ENCODE data around the gene SCO1. TPM values are rescaled to one million over a fixed set of nuclear protein-coding genes. Genes with fewer than 3 reads are reported as not detected.

The SCO1 gene
- total RNA-seq, 2 experiments from 2014 or later: 15.3 to 18.2 TPM

GRCh38 chr17:10633738-10634379, 63.5 kb downstream of the SCO1 start:
- Mint-ChIP-seq H3K4me3 (no peak overlapping the region), H3K4me1 (ENCODE audit: low read depth) (no peaks in the 10 kb centered on the region), H3K27me3 (no peaks in the 10 kb centered on the region), H3K27ac (no peak overlapping the region), H3K36me3 (ENCODE audit: low read depth) (peaks cover 53% of the 10 kb centered on the region), H3K9me3 (no peaks in the 10 kb centered on the region)
- DNase-seq (no peak), ATAC-seq (ENCODE audit: poor library complexity) (no peak)
- no peaks in the 10 kb centered on the region for H3K36me3 ChIP-seq (ENCODE audit: insufficient read depth, low read length)
- no peaks in the 10 kb centered on the region for H3K4me1 ChIP-seq (ENCODE audit: insufficient read depth, low read length)
- H3K4me3 ChIP-seq (ENCODE audit: low read length): no peak overlapping the region
- no peaks in the 10 kb centered on the region for H3K27me3 ChIP-seq (ENCODE audit: control insufficient read depth in 1 of 2, insufficient read depth in 2 of 2, low read length in 2 of 2)
- TF ChIP-seq, protein P1, sequence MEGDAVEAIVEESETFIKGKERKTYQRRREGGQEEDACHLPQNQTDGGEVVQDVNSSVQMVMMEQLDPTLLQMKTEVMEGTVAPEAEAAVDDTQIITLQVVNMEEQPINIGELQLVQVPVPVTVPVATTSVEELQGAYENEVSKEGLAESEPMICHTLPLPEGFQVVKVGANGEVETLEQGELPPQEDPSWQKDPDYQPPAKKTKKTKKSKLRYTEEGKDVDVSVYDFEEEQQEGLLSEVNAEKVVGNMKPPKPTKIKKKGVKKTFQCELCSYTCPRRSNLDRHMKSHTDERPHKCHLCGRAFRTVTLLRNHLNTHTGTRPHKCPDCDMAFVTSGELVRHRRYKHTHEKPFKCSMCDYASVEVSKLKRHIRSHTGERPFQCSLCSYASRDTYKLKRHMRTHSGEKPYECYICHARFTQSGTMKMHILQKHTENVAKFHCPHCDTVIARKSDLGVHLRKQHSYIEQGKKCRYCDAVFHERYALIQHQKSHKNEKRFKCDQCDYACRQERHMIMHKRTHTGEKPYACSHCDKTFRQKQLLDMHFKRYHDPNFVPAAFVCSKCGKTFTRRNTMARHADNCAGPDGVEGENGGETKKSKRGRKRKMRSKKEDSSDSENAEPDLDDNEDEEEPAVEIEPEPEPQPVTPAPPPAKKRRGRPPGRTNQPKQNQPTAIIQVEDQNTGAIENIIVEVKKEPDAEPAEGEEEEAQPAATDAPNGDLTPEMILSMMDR (IDR thresholded peaks at IDR 0.05): no peak
- ChIA-PET CTCF (interaction anchor here (2.4 kb wide), 1 partner anchor 13 kb away, joined by 9 read pairs; no protein-coding TSS in a partner anchor), POLR2A (no interaction called here)
- intact Hi-C loops (cut with DNase I, micrococcal nuclease): no loop called here
- H3K9me3 ChIP-seq (ENCODE audit: control insufficient read depth in 1 of 2, insufficient read depth in 1 of 2, low read length in 2 of 2): peaks cover 0 to 3% of the 10 kb centered on the region in 2 experiments
- no peak overlapping the region for H3K27ac ChIP-seq (ENCODE audit: low read depth in 1 of 2, low read length in 2 of 2)

DNA sequence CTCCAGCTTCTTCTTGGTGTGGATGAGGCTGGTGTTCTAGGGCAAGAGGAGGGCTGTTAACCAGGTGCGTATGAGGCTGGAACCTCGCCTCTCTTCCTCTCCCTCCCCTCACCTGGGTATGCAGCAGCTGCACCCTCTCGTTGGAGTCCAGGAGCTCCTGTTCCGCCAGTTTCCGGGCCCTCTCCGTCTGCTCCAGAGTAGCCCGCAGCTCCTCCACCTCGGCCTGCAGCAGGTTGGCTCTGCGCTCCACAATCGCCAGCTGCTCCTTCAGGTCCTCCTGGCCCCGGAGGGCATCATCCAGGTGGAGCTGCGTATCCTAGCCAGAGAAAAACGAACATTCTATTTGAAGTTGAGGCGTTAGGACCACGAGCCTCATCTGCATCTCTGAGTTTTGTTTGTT, 65.6 kb downstream of the SCO1 start:
- Histone ChIP-seq H3K36me3 (ENCODE audit: insufficient read depth, low read length) (no peaks in the 10 kb centered on the region), H3K4me3 (ENCODE audit: low read length) (no peak overlapping the region), H3K27ac (ENCODE audit: low read depth in 1 of 2, low read length in 2 of 2) (no peak overlapping the region), H3K27me3 (ENCODE audit: control insufficient read depth in 1 of 2, insufficient read depth in 2 of 2, low read length in 2 of 2) (no peaks in the 10 kb centered on the region), H3K4me1 (ENCODE audit: insufficient read depth, low read length) (no peaks in the 10 kb centered on the region), H3K9me3 (ENCODE audit: control insufficient read depth in 1 of 2, insufficient read depth in 1 of 2, low read length in 2 of 2) (peaks cover 0 to 3% of the 10 kb centered on the region in 2 experiments)
- H3K4me1 Mint-ChIP-seq (ENCODE audit: low read depth): no peaks in the 10 kb centered on the region
- TF ChIP-seq, protein P1 (IDR thresholded peaks at IDR 0.05): no peak
- no peak overlapping the region for H3K27ac Mint-ChIP-seq
- no peak for ATAC-seq (ENCODE audit: poor library complexity)
- no peak for DNase-seq
- H3K36me3 Mint-ChIP-seq (ENCODE audit: low read depth): peaks cover 47% of the 10 kb centered on the region
- no peaks in the 10 kb centered on the region for H3K27me3 Mint-ChIP-seq
- intact Hi-C loops (cut with DNase I, micrococcal nuclease): no loop called here
- H3K4me3 Mint-ChIP-seq: no peak overlapping the region
- POLR2A ChIA-PET: no interaction called here
- CTCF ChIA-PET: interaction anchor here (1.7 kb wide), 1 partner anchor 9 kb away, joined by 3 read pairs; no protein-coding TSS in a partner anchor
- no peaks in the 10 kb centered on the region for H3K9me3 Mint-ChIP-seq

- Histone ChIP-seq H3K27me3 (ENCODE audit: control insufficient read depth in 1 of 2, insufficient read depth in 2 of 2, low read length in 2 of 2) (no peaks in the 10 kb centered on the region), H3K4me3 (ENCODE audit: low read length) (no peak overlapping the region), H3K9me3 (ENCODE audit: control insufficient read depth in 1 of 2, insufficient read depth in 1 of 2, low read length in 2 of 2) (peaks cover 0 to 3% of the 10 kb centered on the region in 2 experiments), H3K27ac (ENCODE audit: low read depth in 1 of 2, low read length in 2 of 2) (no peak overlapping the region), H3K4me1 (ENCODE audit: insufficient read depth, low read length) (no peaks in the 10 kb centered on the region), H3K36me3 (ENCODE audit: insufficient read depth, low read length) (no peaks in the 10 kb centered on the region)
- ChIA-PET CTCF (interaction anchor here (0.8 to 1.7 kb wide), 2 partner anchors 9 to 14 kb away, joined by 3 read pairs; no protein-coding TSS in a partner anchor), POLR2A (no interaction called here)
- H3K9me3 Mint-ChIP-seq: no peaks in the 10 kb centered on the region
- intact Hi-C loops (cut with DNase I, micrococcal nuclease): no loop called here
- no peaks in the 10 kb centered on the region for H3K27me3 Mint-ChIP-seq
- H3K4me1 Mint-ChIP-seq (ENCODE audit: low read depth): no peaks in the 10 kb centered on the region
- DNase-seq: peak in 5 of 14 experiments; percentile 7 to 45 (median 37)
- TF ChIP-seq, protein P1 (IDR thresholded peaks at IDR 0.05): peak; percentile 81
- H3K27ac Mint-ChIP-seq: no peak overlapping the region
- H3K4me3 Mint-ChIP-seq: no peak overlapping the region
- no peak for ATAC-seq (ENCODE audit: poor library complexity)
- H3K36me3 Mint-ChIP-seq (ENCODE audit: low read depth): peaks cover 47% of the 10 kb centered on the region
These were observed 66.2 kb downstream of the SCO1 start for GRCh38 chr17:10631048-10631700.

All from CD4-positive, alpha-beta T cell (primary cell).